GM19455 (cell line): ENCODE results near the gene PEX5.
"Not testable (repeated sequence)": the region's sequence is repeated elsewhere in the genome, so short reads cannot be mapped to it uniquely, and the experiment has no call there.

ENCODE experiments used
- ATAC-seq: cut with Tn5 transposase; IDR thresholded peaks from one replicate; pipeline ENCODE4 v1.9.1; 2021; ENCODE audit not compliant: unreplicated experiment

PEX5 gene

DNA sequence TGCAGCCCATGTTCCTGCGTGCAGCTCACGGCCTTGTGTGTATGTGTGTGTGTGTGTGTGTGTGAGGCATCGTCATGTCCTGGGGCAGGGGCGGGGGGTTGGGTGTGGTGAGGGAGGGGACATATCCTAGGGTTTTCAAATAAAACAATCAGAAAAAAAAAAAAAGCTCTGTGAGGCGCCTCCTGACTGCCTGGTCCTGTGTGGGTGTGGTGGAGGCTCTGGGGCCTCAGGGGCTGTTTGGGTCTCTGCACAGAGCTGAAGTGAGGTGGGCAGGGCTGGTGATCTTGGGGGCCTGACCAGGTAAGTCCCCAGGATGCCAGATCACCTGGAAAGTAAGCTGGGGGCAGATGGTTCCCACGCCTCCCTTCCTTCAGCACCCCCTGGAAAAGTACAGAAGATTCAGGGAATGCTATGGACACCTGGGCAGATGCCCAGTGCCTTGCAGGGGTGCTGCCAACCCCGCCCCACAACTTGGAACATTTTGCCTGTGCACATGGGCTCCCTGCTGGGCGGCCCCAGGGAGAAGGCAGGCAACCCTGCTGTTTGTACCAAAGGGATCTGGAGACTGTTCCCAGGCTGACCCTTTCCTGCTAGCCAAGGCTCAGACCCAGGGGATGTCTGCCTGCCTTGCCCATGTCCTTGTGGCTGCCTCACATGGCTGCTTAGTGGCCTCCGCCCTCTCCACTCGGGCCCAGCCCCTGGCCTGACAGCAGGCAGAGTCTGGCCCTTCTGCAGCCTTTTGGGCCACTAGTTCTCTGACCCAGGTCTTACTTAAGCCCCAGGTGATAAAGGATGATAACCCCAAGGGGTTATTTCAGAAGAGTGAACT lies 30.5 kb upstream of the PEX5 start:
- ATAC-seq: no peak

DNA sequence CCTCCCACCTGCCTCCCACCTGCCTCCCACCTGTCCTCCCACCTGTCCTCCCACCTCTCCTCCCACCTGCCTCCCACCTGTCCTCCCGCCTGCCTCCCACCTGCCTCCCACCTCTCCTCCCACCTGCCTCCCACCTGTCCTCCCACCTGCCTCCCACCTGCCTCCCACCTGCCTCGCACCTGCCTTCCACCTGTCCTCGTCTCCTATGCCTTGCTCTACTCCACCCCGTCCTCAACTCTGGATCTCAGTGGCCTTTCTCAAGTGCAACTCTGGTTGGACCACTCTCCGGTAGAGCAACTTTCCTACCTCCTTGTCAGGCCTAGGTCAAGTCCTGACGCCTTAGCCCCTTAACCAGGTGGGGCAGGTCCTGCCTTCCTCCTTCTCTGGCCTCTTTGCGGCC lies 29.3 kb upstream of the PEX5 start:
- no peak for ATAC-seq

DNA sequence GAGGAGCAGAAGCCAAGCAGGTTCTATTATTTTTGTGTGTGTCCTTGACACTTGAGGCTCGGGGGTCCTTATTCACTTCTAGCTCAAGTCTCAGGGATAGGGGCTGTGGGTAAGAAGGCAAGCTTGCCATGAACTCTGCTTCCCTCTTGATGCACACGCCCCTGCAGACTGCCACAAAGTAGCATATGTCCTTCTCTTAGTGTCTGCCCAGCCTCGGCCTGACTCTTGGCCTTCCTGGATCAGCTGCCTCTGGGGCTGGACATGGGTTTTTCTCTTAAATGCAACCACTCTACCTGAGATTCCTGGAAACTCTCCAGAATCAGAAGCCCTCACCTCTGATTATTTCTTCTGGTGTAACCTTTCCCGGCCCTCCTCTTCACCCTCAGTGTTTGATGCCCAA lies 28.2 kb upstream of the PEX5 start:
- no peak for ATAC-seq

DNA sequence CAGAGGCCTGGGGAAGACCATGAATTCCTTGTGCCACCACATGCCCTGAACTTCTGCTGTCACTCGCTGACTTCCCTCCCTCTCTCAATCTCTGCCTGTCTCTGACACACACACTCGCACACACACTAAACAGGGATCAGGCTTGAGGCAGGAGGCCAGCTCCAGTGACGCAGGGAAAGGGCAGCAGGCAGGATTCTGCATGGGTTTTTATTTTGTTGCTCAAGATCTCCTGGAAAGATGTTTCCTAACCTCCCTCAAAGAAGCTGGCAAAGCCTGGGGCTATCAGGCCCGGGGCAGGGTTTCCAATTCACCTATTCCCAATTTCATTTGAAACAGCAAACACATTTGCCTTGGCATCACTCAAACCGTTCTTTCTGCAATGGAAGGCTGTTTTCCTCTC lies 27.7 kb upstream of the PEX5 start:
- ATAC-seq: no peak

DNA sequence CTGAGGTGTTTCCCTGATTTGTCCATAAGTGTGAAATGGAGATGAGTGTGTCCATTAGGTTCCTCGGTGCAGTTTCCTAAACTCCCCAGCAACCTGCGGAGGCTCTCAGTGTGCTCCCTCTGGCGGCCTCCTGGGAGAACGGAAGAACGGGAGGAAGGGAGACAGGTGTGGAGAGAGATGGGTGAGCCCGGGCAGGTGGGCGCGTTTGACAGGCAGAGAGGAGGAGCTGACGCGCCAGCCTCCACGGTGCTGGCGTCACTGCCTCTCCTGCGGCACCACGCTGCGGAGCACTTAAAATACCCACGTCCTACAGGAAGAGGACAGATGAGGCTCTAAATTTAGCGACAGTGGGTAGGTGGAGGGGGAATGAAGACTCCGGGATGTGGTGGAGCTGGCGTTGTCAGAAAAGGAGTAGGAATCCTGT lies 26.8 kb upstream of the PEX5 start:
- no peak for ATAC-seq

DNA sequence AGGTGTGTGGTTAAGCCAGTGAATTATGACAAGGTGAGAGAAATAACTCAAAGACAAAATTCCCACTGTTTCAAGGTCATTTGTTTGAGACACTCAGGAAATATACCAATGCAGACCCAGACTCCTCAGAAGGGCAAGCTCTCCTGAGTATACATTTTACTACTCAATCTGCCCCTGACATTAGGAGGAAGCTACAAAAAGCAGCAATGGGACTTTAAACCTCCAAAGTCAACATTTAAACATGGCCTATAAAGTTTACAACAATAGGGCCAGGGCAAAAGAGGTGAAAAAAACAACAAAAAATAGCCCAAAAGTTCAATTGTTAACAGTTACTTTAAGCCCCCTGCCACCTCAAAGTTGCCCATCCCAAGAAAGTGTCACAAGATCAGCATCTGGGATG lies 19.5 kb upstream of the PEX5 start:
- ATAC-seq: no peak

DNA sequence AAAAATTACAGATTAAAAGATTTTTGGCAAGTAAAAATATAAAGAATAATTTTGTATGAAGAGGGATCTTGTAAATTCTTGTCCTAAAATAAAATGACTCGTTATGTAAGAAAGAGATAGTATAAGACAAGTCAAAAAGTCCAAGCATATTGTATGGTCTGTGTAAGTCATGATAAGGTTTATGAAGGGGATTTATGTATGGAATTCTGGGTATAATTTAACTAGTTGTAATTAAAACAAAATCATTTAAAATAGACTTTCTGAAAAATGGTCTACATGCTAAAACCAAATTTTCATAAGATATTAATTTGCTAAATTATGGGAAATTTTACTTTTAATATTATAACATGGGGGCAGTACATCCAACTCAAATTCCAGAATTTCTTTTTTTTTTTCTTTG lies 17.6 kb upstream of the PEX5 start:
- no peak for ATAC-seq

DNA sequence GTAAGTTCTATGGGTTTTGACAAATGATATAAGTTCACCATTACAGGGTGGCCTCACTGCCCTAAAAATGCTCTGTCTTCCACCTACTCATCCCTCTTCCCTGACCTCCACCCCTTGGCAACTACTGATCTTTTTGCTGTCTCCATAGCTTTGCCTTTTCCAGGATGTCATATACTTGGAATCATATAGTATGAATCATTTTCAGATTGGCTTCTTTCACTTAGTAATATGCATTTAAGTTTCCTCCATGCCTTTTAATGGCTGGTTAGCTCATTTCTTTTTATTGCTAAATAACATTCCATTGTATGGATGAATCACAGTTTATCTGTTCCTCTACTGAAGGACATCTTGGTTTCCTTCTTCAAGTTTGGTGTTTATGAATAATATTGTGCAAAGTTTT lies 14.0 kb upstream of the PEX5 start:
- no peak for ATAC-seq

DNA sequence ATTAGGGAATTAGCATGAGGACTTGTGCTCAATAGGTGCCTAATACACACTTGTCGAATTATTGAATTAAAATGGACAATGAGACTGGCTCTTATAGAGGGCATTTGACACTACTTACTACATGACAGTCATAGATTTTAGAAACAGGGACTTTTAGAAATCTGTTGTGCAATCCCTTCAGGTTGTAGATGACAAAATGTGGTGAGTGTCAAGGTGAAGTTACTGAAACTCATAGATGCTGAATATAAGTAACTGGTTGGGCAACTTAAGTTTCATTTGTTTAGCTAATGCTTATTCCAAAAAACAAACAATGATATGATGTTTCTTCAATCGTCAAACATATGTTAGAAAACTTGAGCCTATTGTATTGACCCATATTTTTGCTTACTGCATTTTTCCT lies 12.9 kb upstream of the PEX5 start:
- no peak for ATAC-seq

DNA sequence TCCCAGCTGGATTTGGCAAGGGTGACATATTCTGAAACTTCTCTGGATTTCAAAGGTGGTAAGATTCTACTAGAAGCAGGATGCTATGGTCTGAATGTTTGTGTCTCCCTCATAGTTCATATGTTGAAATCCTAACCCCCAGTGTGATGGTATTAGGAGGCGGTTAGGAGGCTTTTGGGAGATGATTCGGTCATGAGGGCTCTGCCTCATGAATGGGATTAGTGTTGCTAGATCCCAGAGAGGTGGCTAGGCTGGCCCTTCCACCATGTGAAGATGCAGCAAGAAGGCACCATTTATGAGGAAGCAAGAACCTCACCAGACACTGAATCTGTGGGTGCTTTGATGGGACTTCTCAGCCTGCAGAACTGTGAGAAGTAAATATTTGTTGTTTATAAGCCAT lies 11.0 kb upstream of the PEX5 start:
- ATAC-seq: no peak

DNA sequence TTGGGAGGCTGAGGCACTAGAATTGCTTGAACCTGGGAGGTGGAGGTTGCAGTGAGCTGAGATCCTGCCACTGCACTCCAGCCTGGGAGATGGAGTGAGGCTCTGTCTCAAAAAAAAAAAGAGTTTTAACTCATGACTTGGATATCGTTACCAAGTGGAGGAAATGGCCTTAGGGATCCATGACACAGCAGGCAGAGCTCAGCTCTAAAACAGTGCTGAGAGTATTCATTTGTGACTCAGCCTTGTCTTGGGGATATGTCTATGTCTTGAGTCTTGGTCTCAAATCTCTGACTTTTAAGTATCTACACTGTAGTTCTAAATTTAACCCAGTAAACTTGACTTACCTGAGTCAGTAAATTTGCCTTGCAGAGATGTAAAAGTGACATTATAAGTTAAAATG lies 8.8 kb upstream of the PEX5 start:
- no peak for ATAC-seq

DNA sequence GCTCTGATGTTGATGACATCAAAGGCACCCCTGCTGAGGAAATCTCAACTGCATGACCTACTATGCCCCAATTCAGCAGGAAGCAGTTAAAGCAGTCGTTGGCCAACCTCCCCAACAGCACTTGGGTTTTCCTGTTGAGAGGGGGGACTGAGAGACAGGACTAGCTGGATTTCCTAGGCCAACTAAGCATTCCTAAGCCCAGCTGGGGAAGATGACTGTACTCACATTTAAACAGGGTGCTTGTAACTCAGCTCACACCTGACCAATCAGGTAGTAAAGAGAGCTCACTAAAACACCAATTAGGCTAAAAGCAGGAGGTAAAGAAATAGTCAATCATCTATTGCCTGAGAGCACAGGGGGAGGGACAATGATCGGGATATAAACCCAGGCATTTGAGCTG lies 3.4 kb upstream of the PEX5 start:
- ATAC-seq: not testable (repeated sequence)

DNA sequence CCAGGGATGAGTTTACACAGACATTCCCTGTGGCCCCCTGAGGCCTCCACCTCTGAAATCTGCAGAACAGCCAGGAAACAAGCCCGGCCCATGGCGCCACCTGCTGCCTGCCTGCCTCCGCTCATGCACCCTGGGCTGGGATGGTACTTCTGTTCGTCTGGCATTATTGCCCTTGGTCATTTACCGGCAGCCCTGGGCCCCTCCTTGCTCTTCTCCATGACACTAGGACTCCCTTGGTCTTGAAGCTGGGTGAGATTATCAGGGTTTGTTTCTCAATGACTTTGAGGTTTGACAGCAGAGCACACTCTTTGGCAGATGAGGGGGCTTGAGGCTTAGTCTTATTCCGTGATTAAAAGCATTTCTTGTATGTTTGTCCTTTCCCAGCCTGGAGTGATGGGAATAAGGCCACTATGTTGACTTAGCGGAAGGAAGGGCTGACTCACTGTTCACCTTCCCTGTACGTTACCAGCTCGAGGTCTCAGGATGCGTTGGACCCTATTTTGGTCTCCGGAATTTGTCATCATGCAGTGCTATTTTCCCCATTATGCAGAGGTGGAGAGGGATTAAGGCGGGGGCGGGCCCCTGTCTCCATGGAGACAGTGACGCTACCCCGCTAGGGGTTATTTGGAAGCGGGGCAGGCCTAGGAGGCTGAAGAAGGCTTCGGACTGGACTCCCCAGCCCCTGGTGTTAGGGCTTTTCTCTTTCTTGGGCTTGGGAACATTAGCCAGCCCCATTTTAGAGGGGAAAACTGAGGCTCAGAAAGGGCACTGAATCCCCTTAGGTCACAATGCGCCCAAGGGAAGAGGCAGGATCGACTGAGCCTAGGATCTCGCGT lies 706 bp upstream of the PEX5 start:
- ATAC-seq: peak; percentile 33

DNA sequence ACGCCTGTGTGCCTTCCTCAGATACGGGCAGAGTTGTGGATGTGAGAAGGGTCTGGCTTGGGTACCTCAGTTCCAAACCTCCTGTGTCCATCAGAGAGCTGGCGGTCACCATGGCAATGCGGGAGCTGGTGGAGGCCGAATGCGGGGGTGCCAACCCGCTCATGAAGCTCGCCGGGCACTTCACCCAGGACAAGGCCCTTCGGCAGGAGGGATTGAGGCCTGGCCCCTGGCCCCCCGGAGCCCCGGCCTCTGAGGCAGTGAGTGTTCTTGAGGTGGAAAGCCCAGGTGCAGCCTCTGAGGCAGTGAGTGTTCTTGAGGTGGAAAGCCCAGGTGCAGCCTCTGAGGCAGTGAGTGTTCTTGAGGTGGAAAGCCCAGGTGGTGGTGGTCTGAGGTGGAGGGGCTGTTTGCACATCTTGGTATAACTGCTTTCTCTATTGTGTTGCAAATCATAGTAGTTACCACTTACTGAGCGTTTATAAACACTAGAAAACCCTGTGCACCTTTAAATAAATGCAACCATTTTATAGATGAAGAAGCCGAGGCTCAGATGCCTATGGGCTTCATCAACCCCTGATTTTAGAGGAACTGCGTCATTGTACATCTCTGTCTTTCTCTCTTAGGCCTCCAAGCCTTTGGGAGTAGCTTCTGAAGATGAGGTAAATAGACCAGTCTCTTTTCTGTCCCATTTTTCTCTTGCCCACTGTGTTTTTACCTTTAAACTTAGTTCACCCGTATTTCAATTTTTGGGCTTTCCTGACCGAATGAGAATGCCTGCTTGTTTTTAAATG lies 976 bp downstream of the PEX5 start:
- peak; percentile 7 for ATAC-seq

DNA sequence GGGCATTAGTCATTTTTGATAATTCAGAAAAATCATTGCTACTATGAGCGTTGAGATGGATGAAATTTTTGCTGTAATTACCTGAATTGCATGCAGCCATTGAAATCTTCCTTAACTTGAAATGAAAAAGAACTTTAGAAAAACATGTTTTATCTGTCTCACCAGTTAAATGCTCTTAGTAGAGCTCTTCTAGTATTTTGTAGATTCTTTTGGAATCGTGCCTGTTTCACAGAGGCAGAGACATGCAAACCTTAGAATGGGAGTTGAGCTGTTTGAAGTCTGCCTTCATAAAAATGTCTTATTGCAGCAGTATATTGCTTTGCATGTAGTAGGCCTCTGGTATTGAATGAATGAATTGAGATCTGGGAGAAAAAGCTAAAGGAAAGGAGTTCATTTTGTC lies 4.2 kb downstream of the PEX5 start:
- no peak for ATAC-seq

DNA sequence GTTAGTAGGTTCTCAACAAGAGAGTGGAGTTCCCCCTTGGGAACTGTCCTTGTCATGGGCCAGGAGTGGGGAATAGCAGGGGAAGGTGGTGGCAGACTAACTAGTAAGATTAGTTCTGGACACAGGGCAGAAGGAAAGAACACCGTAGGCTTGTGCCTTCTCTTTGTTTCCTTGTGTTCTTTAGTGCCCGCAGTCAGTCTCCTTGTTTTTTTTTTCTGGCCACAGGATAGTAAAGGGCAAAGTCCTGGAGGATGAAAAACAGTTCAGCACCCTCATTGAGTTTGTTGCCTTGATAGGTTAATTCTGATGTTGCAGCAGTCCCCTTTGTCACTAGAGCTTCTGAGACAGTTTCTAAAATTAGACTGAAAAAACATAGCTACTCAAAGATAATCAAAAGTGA lies 8.4 kb downstream of the PEX5 start:
- ATAC-seq: no peak

DNA sequence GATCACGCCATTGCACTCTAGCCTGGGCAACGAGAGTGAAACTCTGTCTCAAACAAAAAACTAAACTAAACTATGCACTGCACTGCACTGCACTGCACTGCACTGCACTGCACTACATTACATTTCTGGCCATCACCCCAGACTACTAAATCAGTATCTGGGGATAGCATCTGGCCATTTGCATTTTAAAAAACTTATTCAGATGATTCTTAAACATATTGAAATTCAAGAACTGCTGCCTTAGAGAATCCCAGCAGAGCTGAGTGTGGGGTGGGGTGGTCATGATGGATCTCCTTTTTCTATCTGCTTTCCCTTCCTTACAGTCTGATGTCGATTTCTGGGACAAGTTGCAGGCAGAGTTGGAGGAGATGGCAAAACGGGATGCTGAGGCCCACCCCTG lies 13.6 kb downstream of the PEX5 start:
- no peak for ATAC-seq

DNA sequence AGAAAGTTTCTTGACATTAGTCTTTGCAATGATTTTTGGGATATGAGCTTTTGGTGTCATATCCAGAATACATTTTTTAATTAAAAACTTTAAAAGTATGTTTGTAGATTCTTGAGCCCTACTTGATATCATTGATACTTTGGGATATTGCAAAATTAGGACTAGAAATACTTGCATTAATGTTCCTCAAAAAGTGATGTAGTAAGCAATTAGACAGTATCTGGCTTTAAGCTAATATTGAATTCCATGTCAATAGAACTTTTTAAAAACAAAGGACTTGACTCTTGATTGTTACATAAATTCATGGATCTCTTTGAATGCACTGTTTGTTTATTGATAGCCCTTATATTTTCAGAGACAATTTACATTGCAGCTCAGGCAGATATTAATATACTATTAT lies 15.6 kb downstream of the PEX5 start:
- ATAC-seq: no peak

DNA sequence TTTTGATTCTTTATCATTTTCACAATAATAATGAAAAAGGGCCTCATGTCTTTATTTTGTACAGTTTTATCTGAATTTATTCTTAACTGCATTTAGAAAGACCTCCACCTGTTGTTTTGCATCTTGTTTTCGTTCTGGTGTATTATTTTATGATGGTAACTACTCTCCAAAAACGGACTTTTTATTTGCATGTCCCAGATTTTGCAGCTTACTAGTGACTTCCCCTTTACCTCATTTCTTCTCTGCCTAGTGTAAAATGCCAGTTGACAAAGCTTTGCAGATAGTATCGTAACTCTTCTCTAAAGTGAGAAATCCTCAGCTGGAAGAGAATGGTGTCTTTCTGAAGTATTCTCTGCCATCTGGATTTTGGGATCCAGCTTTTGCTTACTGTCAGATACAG lies 17.2 kb downstream of the PEX5 start:
- no peak for ATAC-seq

DNA sequence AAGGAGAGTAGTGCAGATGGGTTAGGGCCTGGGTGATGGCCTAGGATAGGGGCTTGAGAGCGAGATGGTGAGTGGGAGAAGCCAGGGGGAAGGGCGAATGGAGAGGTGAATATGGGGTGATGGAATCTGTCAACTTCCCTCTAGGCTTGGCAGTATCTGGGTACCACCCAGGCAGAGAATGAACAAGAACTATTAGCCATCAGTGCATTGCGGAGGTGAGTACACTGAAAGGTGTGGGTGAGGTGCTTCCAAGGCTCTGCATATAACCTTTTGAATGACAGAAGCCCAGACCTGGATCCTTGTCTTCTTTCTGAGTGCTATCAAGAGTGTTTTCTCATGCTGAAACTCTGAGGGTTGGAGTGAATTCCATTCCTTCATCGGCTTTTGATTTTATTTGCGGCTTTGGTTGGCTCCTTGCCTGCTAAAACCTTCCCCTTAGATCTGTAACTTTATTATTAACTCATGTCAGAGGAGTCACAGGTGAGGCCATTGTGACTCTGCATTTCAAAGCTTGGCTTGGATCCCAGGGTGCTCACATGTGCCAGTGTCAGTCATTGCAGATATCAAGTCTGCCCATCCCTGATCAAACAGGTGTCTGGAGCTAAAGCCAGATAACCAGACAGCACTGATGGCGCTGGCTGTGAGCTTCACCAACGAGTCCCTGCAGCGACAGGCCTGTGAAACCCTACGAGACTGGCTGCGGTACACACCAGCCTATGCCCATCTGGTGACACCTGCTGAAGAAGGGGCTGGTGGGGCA lies 18.6 kb downstream of the PEX5 start:
- ATAC-seq: no peak

DNA sequence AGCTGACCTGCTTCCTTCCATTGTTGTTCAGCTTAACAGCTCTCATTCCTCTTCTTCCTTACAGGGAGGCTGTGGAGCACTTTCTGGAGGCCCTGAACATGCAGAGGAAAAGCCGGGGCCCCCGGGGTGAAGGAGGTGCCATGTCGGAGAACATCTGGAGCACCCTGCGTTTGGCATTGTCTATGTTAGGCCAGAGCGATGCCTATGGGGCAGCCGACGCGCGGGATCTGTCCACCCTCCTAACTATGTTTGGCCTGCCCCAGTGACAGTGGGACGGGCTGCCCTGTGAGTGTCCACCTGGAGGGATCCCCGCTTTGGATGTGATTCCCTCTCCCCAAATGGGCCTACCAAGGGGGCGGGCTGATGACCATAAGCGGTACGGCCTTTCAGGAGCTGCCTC lies 20.5 kb downstream of the PEX5 start:
- ATAC-seq: no peak
